GM18867 (cell line): ENCODE data around the gene LRP2BP.
"Not testable (repeated sequence)": the region's sequence is repeated elsewhere in the genome, so short reads cannot be mapped to it uniquely, and the experiment has no call there.

Source experiments
- ATAC-seq: cut with Tn5 transposase; IDR thresholded peaks from one replicate; pipeline ENCODE4 v1.9.1; 2021; ENCODE audit warnings: mild to moderate bottlenecking, moderate library complexity; ENCODE audit not compliant: unreplicated experiment

The LRP2BP gene

DNA sequence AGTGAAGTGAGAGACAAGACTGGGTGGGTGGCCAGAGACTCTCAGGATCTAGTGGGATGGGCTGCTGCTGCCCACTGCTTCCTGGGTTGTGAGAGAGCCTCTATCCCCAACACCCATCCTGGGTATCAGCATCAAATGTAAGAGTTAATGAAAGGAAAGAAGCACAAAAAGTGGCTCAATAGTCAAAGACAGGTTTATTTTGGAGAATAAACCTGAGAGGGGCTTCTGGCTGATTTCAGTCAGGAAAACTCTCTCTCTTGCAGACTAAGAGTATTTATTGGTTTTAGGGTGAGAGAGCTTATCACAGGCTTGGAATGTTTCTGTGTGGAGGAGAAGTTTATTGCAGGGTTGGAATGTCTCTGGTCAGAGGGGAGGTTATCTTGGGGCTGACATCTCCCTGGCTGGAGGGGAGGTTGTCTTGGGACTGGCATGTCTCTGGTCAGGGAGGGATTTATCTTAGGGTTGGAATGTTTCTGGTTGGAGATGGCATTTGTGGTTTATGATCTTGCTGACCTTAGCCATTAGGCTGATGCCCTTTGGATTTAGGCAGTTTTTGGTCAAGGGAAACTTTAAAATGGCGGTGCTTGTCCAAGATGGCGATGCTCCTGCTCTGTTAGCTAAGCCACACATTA is 65.7 kb downstream of the LRP2BP start:
- ATAC-seq, result not testable (repeated sequence)

DNA sequence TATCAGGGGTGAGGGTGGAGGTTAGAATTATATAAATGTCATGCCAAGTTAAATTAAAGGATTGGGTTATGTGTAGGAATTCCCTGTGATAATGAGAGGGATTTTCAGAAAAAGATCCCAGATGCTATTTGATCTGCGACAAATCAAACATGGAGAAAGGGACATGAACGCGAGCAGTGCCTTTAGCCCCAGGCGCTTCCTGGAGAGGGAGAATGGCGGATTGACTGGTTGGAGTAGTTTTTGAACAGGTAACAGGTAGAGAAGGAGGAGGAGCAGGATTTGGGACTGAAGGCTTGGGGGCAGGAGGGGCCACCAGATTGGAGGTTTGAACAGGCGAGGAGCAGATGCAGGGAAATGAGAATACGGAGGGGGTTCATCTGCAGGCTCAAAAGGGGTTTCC is 67.1 kb downstream of the LRP2BP start:
- ATAC-seq, result no peak

DNA sequence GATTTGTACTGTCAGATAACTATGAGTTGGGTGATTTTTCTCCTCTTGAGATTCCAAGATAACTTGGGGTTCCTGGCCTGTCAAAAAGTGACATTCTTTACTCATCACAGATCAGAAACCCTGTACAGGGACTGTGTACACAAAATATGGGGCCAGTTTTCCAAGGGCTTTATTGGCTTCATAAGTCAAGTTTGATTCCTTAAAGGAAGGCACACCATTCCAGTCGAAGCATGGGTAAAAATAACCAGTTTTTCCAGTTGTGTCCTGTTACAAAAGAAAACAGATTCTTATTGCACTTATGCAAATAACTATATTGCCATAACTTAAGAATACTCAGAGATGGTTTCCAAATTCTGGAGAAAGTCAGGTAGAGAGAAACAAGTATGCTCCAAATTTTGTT is 70.0 kb downstream of the LRP2BP start:
- ATAC-seq, result not testable (repeated sequence)

DNA sequence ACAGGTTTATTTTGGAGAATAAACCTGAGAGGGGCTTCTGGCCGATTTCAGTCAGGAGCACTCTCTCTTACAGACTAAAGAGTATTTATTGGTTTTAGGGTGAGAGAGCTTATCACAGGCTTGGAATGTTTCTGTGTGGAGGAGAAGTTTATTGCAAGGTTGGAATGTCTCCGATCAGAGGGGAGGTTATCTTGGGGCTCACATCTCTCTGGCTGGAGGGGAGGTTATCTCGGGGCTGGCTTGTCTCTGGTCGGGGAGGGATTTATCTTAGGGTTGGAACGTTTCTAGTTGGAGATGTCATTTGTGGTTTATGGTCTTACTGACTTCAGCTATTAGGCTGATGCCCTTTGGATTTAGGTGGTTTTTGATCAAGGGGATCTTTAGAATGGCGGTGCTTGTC is 71.4 kb downstream of the LRP2BP start:
- not testable (repeated sequence) for ATAC-seq

DNA sequence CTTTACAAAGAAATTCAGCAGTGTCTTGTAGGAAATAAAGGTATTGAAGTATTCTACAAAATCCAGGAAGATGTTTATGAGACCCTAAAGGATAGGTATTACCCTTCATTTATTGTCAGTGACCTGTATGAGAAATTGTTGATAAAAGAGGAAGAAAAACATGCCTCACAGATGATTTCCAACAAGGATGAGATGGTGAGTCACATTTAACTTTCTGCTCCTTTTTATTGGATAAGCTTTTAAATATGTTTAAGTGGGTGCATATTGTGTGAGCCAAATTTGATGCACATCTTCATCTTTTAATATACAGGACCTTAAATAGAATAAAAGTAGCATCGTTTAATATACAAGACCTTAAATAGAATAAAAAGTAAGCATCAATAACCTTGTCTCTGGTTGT is 72.1 kb downstream of the LRP2BP start:
- ATAC-seq, result no peak

DNA sequence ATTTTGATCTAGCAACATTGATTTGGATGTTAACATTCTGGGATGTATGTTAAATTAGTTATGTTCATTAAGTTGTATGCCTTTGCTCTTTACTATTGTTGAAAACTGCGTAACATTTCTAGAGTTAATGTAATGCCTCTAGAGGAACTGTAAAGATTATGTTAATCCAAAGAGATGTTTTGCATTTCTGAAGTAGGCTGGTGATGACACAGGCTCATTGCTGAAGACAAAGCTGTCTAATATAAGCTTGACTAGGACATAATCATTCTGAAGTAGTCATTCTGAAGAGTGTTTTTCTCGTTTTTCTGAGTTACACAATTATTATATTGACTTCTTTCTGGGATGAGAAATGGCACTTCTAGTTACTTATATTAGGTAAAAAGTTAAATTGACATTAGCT is 72.9 kb downstream of the LRP2BP start:
- no peak for ATAC-seq

DNA sequence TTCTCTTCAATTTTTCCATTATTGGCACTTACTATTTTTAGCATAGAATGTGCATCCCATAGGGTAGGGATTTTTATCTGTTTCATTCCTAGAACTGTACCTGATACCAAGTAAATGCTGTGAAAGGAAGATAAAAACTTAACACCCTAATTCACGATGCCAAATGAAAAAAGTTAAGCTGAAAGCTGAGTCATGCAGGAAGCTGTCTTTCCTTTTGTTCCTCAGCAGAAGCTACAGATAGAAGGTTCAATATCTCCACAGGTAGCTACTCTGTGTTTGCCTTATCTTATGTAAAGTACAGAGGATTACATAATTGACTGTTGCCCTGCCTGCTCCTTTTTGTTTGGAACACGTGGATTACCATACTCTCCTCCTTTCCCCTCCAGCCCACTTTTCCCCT is 77.0 kb downstream of the LRP2BP start:
- ATAC-seq, result no peak

DNA sequence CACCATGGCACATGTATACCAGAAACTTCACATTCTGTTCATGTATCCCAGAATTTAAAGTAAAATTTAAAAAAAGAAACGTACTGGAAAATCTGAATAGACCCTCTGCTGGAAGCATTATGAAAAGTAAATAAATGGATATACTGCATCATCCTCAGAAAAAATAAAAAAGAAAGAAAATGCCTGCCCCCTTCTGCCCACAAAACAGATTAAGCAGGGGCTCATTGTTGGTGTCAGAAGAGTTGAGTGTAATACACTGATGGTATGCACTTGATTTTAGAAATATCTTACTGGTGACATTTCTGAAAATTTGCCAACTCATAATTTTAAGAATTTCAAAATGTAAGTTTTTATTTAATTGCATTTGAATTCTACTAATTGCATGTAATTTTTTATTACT is 77.8 kb downstream of the LRP2BP start:
- ATAC-seq, result no peak

DNA sequence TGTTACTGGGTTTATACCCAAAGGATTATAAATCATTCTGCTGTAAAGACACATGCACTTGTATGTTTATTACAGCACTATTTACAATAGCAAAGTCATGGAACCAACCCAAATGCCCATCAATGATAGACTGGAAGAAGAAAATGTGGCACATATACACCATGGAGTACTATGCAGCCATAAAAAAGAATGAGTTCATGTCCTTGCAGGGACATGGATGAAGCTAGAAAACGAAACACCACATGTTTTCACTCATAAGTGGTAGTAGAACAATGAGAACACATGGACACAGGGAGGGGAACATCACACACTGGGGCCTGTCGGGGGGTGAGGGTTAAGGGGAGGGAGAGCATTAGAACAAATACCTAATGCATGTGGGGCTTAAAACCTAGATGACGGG is 78.3 kb downstream of the LRP2BP start:
- ATAC-seq, result not testable (repeated sequence)
